Parathyroid adenoma (tissue), 2 donors: ENCODE data around the gene CATSPER3.

Experiments used
- H2AFZ ChIP-seq: fragments of 300-600 bp; sonication (generic); one replicate; pipeline ENCODE4 v1.7.0; 2017; ENCODE audit warnings: antibody characterized with exemption, mild to moderate bottlenecking
- H3K27ac ChIP-seq: fragments of 300-600 bp; sonication (generic); one replicate; pipeline ENCODE4 v1.7.0; 2017
- H3K27me3 ChIP-seq: fragments of 300-600 bp; sonication (generic); one replicate; pipeline ENCODE4 v1.7.0; 2017; ENCODE audit warnings: low read length; ENCODE audit not compliant: control insufficient read depth, insufficient read depth
- H3K36me3 ChIP-seq: fragments of 300-600 bp; sonication (generic); one replicate; pipeline ENCODE4 v1.7.0; 2017; ENCODE audit warnings: low read length; ENCODE audit not compliant: control insufficient read depth, insufficient read depth
- H3K4me1 ChIP-seq: fragments of 300-600 bp; sonication (generic); one replicate; pipeline ENCODE4 v1.7.0; 2017; ENCODE audit warnings: control low read depth
- H3K4me2 ChIP-seq: fragments of 300-600 bp; sonication (generic); one replicate; pipeline ENCODE4 v1.7.0; 2017; ENCODE audit warnings: low read length
- H3K4me3 ChIP-seq: fragments of 300-600 bp; sonication (generic); one replicate; pipeline ENCODE4 v1.7.0; 2017; ENCODE audit warnings: low read depth, low read length
- H3K79me2 ChIP-seq: fragments of 300-600 bp; sonication (generic); one replicate; pipeline ENCODE4 v1.7.0; 2017; ENCODE audit warnings: control low read depth
- H3K9ac ChIP-seq: fragments of 300-600 bp; sonication (generic); one replicate; pipeline ENCODE4 v1.7.0; 2017; ENCODE audit warnings: mild to moderate bottlenecking
- H3K9me3 ChIP-seq: fragments of 300-600 bp; sonication (generic); one replicate; pipeline ENCODE4 v1.7.0; 2017; ENCODE audit warnings: low read length; ENCODE audit not compliant: control insufficient read depth
- CTCF ChIP-seq: fragments of 300-600 bp; sonication (generic); IDR thresholded peaks from one replicate; pipeline ENCODE4 v1.7.0; 2017; ENCODE audit warnings: antibody characterized with exemption, mild to moderate bottlenecking
- donor health status: primary hyperparathyroidism.

Gene CATSPER3

GRCh38 chr5:134968055-134968454, 348 bp downstream of the CATSPER3 start:
- no peaks in the 10 kb centered on the region for H3K9me3 ChIP-seq
- no peak overlapping the region for H3K4me3 ChIP-seq
- no peak for TF ChIP-seq CTCF
- no peak overlapping the region for H2AFZ ChIP-seq
- no peaks in the 10 kb centered on the region for H3K36me3 ChIP-seq
- H3K4me1 ChIP-seq, result peaks cover 2% of the 10 kb centered on the region
- no peak overlapping the region for H3K27ac ChIP-seq
- H3K79me2 ChIP-seq, result no peaks in the 10 kb centered on the region
- no peaks in the 10 kb centered on the region for H3K27me3 ChIP-seq
- no peak overlapping the region for H3K9ac ChIP-seq
- H3K4me2 ChIP-seq, result no peak overlapping the region

- H3K4me3 ChIP-seq, result no peak overlapping the region
- no peaks in the 10 kb centered on the region for H3K79me2 ChIP-seq
- no peaks in the 10 kb centered on the region for H3K9me3 ChIP-seq
- TF ChIP-seq CTCF, result no peak
- no peak overlapping the region for H3K4me2 ChIP-seq
- no peaks in the 10 kb centered on the region for H3K27me3 ChIP-seq
- H3K4me1 ChIP-seq, result peaks cover 2% of the 10 kb centered on the region
- no peaks in the 10 kb centered on the region for H3K36me3 ChIP-seq
- no peak overlapping the region for H3K9ac ChIP-seq
- H2AFZ ChIP-seq, result no peak overlapping the region
- H3K27ac ChIP-seq, result no peak overlapping the region
Measured at GRCh38 chr5:134969166-134969565, 1.5 kb downstream of the CATSPER3 start.

- no peak overlapping the region for H2AFZ ChIP-seq
- no peak overlapping the region for H3K9ac ChIP-seq
- no peak overlapping the region for H3K4me3 ChIP-seq
- H3K4me1 ChIP-seq, result no peaks in the 10 kb centered on the region
- H3K27ac ChIP-seq, result no peak overlapping the region
- H3K79me2 ChIP-seq, result no peaks in the 10 kb centered on the region
- no peak for TF ChIP-seq CTCF
- H3K4me2 ChIP-seq, result no peak overlapping the region
- H3K36me3 ChIP-seq, result no peaks in the 10 kb centered on the region
- H3K9me3 ChIP-seq, result no peaks in the 10 kb centered on the region
- no peaks in the 10 kb centered on the region for H3K27me3 ChIP-seq
Measured at GRCh38 chr5:134975078-134975715, 7.5 kb downstream of the CATSPER3 start.

- Histone ChIP-seq H3K79me2 (no peaks in the 10 kb centered on the region), H3K4me3 (no peak overlapping the region), H3K36me3 (no peaks in the 10 kb centered on the region), H3K4me1 (no peaks in the 10 kb centered on the region), H3K27me3 (no peaks in the 10 kb centered on the region), H3K4me2 (no peak overlapping the region), H3K27ac (no peak overlapping the region), H3K9me3 (no peaks in the 10 kb centered on the region), H3K9ac (no peak overlapping the region), H2AFZ (no peak overlapping the region)
- TF ChIP-seq CTCF, result no peak
Measured at GRCh38 chr5:134975843-134976242, 8.1 kb downstream of the CATSPER3 start.

- no peaks in the 10 kb centered on the region for H3K27me3 ChIP-seq
- H3K79me2 ChIP-seq, result no peaks in the 10 kb centered on the region
- H2AFZ ChIP-seq, result no peak overlapping the region
- H3K9me3 ChIP-seq, result no peaks in the 10 kb centered on the region
- no peaks in the 10 kb centered on the region for H3K36me3 ChIP-seq
- H3K4me2 ChIP-seq, result no peak overlapping the region
- H3K4me3 ChIP-seq, result no peak overlapping the region
- no peak overlapping the region for H3K27ac ChIP-seq
- H3K9ac ChIP-seq, result no peak overlapping the region
- no peaks in the 10 kb centered on the region for H3K4me1 ChIP-seq
- TF ChIP-seq CTCF, result no peak
Measured at GRCh38 chr5:134976841-134977240, 9.1 kb downstream of the CATSPER3 start.
